Body of pancreas (tissue), 4 donors: ENCODE measurements around the gene GPR37. TPM values are rescaled to one million over a fixed set of nuclear protein-coding genes. Genes with fewer than 3 reads are reported as not detected.

ENCODE experiments used
- ATAC-seq: fragments of 150-250 bp; one replicate; pipeline ENCODE4 v1.9.1; 2016
- DNase-seq, 4 donors: peaks; one replicate each; pipeline ENCODE4 v3.0.0-alpha.2; 2019
- H3K27ac ChIP-seq, 4 donors: fragments of 200-600 bp; sonication (generic); 1 replicate in 3 of 4; 2 replicates in 1 of 4; pipeline versions ENCODE4 v1.5.1 to v1.6.1; 2016 to 2019; ENCODE audit warnings: mild to moderate bottlenecking in 1 of 4, mixed read lengths in 1 of 4, moderate library complexity in 1 of 4
- H3K27me3 ChIP-seq, 2 donors: fragments of 200-600 bp; sonication (generic); one replicate each; pipeline ENCODE4 v1.6.0; 2016; ENCODE audit warnings: mild to moderate bottlenecking in 1 of 2
- H3K36me3 ChIP-seq, 2 donors: fragments of 200-600 bp; sonication (generic); replicated peaks in 1 of 2; 2 replicates each; pipeline ENCODE4 v1.5.1; 2016; ENCODE audit warnings: low read depth in 2 of 2; ENCODE audit not compliant: insufficient read depth in 1 of 2
- H3K4me1 ChIP-seq: fragments of 200-600 bp; sonication (generic); one replicate; pipeline ENCODE4 v1.6.0; 2016
- H3K4me3 ChIP-seq, 2 donors: fragments of 200-600 bp; sonication (generic); 1 replicate in 1 of 2; 2 replicates in 1 of 2; pipeline ENCODE4 v1.5.1; 2016 to 2019
- H3K9me3 ChIP-seq, 3 donors: fragments of 200-600 bp; sonication (generic); 1 replicate in 2 of 3; 2 replicates in 1 of 3; pipeline ENCODE4 v1.5.1; 2016
- POLR2A ChIP-seq, 3 donors: fragments of 450-650 bp; IDR thresholded peaks; one replicate each; pipeline ENCODE4 v1.6.1; 2016; ENCODE audit warnings: antibody characterized with exemption in 3 of 3, mild to moderate bottlenecking in 2 of 3
- WGBS, 2 donors: methylation state at CpG; one replicate each; pipeline ENCODE4 v1.1.5; 2017; 5-methylcytosine and 5-hydroxymethylcytosine counted together
- intact Hi-C: fragments of 100-400 bp; cut with DNase I; formaldehyde crosslinking; loops from one replicate; pipeline ENCODE4 v1.15.1; 2023
- total RNA-seq, 2 donors: library from RNA; depleted of rRNA; stranded (reverse); fragments of >200 nt; gene quantifications; one replicate each; pipeline ENCODE4 v1.1.0, GENCODE V29; 2016
- TF ChIP-seq, protein P1 (sequence below), 7 experiments: fragments of 450-650 bp in 4 of 7; fragments of 200-600 bp in 3 of 7; sonication (generic) in 3 of 7; IDR thresholded peaks; one replicate each; pipeline ENCODE4 v1.5.1; 2016 to 2019; ENCODE audit warnings: antibody characterized with exemption in 7 of 7

Gene GPR37
- total RNA-seq, 2 donors from 2014 or later, result 2.6 to 5.7 TPM

DNA sequence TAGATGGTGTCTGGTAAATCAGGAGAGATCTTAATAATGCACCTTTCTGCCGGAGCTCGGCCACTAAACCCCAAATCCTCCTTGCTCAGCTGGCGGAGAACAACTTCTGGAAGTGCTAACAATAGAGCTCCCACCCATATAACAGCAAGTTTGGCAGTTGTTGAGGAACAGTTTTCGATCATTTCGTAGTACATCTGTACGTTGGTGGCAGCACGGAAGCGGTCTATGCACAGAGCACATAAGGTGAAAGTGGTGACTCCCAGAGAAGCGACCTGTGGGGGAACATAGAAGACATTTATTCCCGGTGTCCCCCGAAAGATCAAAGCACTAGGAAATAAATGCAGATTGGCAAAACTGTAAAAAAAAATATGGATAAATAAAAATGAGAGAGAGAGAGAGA lies 18.5 kb downstream of the GPR37 start:
- WGBS, 2 donors, result 87 to 89% methylated on average over 11 of the region's 11 CpGs
- intact Hi-C loops, result no loop called here

DNA sequence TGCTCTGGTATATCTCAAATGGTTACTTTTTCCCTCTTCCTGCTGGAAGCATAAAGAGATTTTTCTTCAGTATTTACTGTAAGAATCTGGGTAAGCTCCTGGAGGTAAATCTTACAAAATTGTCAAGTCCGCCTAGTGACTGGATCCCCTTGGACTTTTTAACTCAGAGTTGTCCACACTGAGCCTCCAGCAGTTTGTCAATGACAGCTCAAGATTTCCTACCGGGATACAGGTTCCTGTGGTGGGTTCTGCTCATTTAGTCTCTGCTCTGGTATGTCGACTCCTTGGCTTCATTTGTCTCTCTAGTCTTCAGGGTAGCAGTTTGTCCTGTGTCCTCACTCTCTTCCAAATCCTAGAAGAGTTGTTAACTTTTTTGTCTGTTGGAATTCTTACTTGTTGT lies 27.0 kb downstream of the GPR37 start:
- TF ChIP-seq POLR2A (IDR thresholded peaks at IDR 0.05), result no peak
- TF ChIP-seq, protein P1, sequence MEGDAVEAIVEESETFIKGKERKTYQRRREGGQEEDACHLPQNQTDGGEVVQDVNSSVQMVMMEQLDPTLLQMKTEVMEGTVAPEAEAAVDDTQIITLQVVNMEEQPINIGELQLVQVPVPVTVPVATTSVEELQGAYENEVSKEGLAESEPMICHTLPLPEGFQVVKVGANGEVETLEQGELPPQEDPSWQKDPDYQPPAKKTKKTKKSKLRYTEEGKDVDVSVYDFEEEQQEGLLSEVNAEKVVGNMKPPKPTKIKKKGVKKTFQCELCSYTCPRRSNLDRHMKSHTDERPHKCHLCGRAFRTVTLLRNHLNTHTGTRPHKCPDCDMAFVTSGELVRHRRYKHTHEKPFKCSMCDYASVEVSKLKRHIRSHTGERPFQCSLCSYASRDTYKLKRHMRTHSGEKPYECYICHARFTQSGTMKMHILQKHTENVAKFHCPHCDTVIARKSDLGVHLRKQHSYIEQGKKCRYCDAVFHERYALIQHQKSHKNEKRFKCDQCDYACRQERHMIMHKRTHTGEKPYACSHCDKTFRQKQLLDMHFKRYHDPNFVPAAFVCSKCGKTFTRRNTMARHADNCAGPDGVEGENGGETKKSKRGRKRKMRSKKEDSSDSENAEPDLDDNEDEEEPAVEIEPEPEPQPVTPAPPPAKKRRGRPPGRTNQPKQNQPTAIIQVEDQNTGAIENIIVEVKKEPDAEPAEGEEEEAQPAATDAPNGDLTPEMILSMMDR (IDR thresholded peaks at IDR 0.05), result no peak
- 70 to 89% methylated on average over 3 of the region's 3 CpGs for WGBS, 2 donors
- Histone ChIP-seq H3K36me3 (no peaks in the 10 kb centered on the region), H3K4me3 (no peak overlapping the region), H3K9me3 (no peaks in the 10 kb centered on the region), H3K4me1 (no peaks in the 10 kb centered on the region), H3K27ac (no peak overlapping the region), H3K27me3 (no peaks in the 10 kb centered on the region)
- DNase-seq, result no peak
- no peak for ATAC-seq
- intact Hi-C loops, result no loop called here

More for the DNA sequence above, 18.5 kb downstream of the GPR37 start:
- H3K4me3 ChIP-seq, result no peak overlapping the region
- TF ChIP-seq, protein P1 (IDR thresholded peaks at IDR 0.05), result no peak
- TF ChIP-seq POLR2A (IDR thresholded peaks at IDR 0.05), result no peak
- H3K36me3 ChIP-seq, result no peaks in the 10 kb centered on the region
- H3K9me3 ChIP-seq, result no peaks in the 10 kb centered on the region
- no peak for DNase-seq
- no peak for ATAC-seq
- H3K27ac ChIP-seq, result no peak overlapping the region
- no peaks in the 10 kb centered on the region for H3K27me3 ChIP-seq
- no peaks in the 10 kb centered on the region for H3K4me1 ChIP-seq

DNA sequence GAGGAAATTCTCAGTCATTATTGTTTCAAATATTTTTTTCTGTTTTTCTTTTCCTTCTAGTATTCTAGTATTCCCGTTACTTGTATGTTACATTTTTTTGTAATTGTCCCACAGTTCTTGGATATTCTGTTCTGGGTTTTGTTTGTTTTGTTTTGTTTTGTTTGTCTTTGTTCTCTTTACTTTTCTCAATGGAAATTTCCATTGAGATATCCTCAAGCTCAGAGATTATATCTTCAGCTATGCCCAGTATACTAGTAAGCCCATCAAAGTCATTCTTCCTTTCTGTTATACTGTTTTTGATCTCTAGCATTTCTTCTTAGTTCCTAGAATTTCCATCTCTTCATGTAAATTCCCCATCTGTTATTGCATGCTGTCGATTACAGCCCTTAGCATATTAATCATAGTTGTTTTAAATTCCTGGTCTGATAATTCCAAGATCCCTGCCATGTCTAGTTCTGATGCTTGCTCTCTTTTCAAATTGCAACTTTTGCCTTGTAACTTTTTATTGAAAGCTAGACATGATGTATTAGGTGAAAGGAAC lies 27.8 kb downstream of the GPR37 start:
- ATAC-seq, result no peak
- Histone ChIP-seq H3K27me3 (no peaks in the 10 kb centered on the region), H3K4me3 (no peak overlapping the region), H3K36me3 (no peaks in the 10 kb centered on the region), H3K4me1 (no peaks in the 10 kb centered on the region), H3K9me3 (no peaks in the 10 kb centered on the region), H3K27ac (no peak overlapping the region)
- WGBS, 2 donors, result 47 to 69% methylated on average over 2 of the region's 2 CpGs
- no peak for DNase-seq
- intact Hi-C loops, result no loop called here
- TF ChIP-seq POLR2A (IDR thresholded peaks at IDR 0.05), result no peak
- TF ChIP-seq, protein P1 (IDR thresholded peaks at IDR 0.05), result no peak

DNA sequence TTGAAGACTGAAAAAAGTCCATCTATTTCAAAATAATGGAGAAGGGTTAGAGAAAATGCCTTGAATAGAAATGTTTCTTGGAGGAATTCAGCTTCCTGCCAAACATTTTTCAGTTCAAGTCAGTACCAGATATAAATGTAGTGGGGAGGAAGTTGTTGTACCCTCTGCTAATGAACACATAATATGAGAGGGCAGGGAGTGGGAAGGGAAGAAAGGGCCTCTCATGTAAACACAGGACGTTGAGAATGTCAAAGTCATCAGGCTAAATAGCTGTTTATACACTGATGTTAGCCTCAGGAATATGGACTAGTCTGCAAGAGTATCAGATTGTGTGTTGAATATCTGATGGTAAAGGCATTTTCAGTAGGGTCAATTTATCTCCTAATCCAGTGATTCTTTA lies 37.0 kb downstream of the GPR37 start:
- Histone ChIP-seq H3K4me3 (no peak overlapping the region), H3K27me3 (no peaks in the 10 kb centered on the region), H3K36me3 (no peaks in the 10 kb centered on the region), H3K27ac (no peak overlapping the region), H3K9me3 (no peaks in the 10 kb centered on the region), H3K4me1 (no peaks in the 10 kb centered on the region)
- DNase-seq (no peak), ATAC-seq (no peak)
- TF ChIP-seq POLR2A (IDR thresholded peaks at IDR 0.05), result no peak
- TF ChIP-seq, protein P1 (IDR thresholded peaks at IDR 0.05), result no peak
- intact Hi-C loops, result no loop called here
- WGBS, 2 donors, result 0 to 3% methylated on average over 1 of the region's 1 CpG

DNA sequence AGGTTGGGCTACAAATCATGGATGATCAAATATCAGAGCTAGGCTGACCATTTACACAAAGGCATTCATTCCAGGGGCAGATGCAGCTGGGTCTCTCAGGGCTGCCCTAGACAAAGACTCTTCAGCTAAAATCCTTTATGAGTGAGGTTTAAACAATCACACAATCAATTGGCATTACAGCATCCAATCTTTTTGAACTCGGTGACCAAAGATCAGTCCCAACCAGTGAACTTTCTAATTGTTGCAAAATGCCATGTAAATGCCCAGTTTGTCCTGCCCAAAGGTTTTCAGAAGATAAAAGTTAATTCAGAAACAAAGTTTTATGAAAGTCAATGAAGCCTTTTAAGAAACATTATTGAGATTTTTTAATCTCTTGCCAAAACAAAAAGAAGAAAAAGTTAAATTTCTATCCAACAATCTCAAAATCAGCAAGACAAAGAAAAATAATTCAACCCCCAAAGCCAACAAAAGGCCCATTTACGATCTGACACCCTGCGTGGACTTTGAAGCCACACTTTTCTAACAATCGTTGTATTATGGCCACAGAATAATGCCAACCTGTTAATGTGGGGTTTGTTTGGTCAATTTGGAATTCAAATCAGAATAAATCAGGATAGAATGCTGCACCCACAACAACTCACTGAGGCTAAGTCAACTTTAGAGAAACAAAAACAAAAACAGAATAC lies 40.9 kb downstream of the GPR37 start:
- Histone ChIP-seq H3K36me3 (no peaks in the 10 kb centered on the region), H3K4me3 (no peak overlapping the region), H3K4me1 (no peaks in the 10 kb centered on the region), H3K9me3 (no peaks in the 10 kb centered on the region), H3K27me3 (no peaks in the 10 kb centered on the region), H3K27ac (no peak overlapping the region)
- DNase-seq (no peak), ATAC-seq (no peak)
- intact Hi-C loops, result no loop called here
- 26 to 41% methylated on average over 4 of the region's 4 CpGs for WGBS, 2 donors
- TF ChIP-seq, protein P1 (IDR thresholded peaks at IDR 0.05), result no peak
- no peak for TF ChIP-seq POLR2A (IDR thresholded peaks at IDR 0.05)
